C4-2B (cell line): ENCODE data around the gene LARP4B.

Source experiments
- H3K27ac ChIP-seq: fragments of 450-650 bp; 2 replicates; pipeline ENCODE4 v1.5.1; 2017
- CTCF ChIP-seq: fragments of 450-650 bp; conservative IDR thresholded peaks from 2 replicates; pipeline ENCODE4 v1.5.1; 2017; ENCODE audit warnings: mild to moderate bottlenecking
- ZFX ChIP-seq: fragments of 450-650 bp; IDR thresholded peaks from 2 replicates; pipeline ENCODE4 v1.6.1; 2017

The LARP4B gene

GRCh38 chr10:932589-932988, 1.1 kb upstream of the LARP4B start:
- TF ChIP-seq ZFX (no peak), CTCF (no peak)
- no peak overlapping the region; the same call in 1 of the 2 replicates for H3K27ac ChIP-seq

- no peak for TF ChIP-seq CTCF
- peak; percentile 90 for TF ChIP-seq ZFX
- peak overlapping the region; percentile 91 for H3K27ac ChIP-seq
Observed at GRCh38 chr10:930625-931325, 730 bp downstream of the LARP4B start.

GRCh38 chr10:929960-930624, 1.4 kb downstream of the LARP4B start:
- TF ChIP-seq CTCF: no peak
- no peak for TF ChIP-seq ZFX
- H3K27ac ChIP-seq: peak overlapping the region; percentile 91

- H3K27ac ChIP-seq: no peak overlapping the region
- TF ChIP-seq CTCF: no peak
- no peak for TF ChIP-seq ZFX
Observed at GRCh38 chr10:927131-927530, 4.4 kb downstream of the LARP4B start.

GRCh38 chr10:926075-926698, 5.3 kb downstream of the LARP4B start:
- TF ChIP-seq ZFX (no peak), CTCF (no peak)

GRCh38 chr10:924524-924859, 7.0 kb downstream of the LARP4B start:
- TF ChIP-seq CTCF: no peak
- no peak for TF ChIP-seq ZFX

More at GRCh38 chr10:926075-926698, 5.3 kb downstream of the LARP4B start:
- no peak overlapping the region for H3K27ac ChIP-seq

More at GRCh38 chr10:924524-924859, 7.0 kb downstream of the LARP4B start:
- no peak overlapping the region for H3K27ac ChIP-seq
